SK-N-SH (cell line): ENCODE data around the gene PQBP1. TPM values are rescaled to one million over a fixed set of nuclear protein-coding genes. Genes with fewer than 3 reads are reported as not detected.
A peak's percentile ranks its signal among the peaks of the same experiment; 100 is the strongest.

Experiments
- CTCF ChIA-PET: fragments of 300-600, 350-600 bp; formaldehyde crosslinking; extraction: SDS; loops from one replicate; lab custom pipeline; 2021; lab: Yijun Ruan, JAX
- POLR2A ChIA-PET: fragments of 350-600 bp; sonication (Branson Sonifier 250); formaldehyde crosslinking; extraction: SDS; loops from one replicate; lab custom pipeline; 2020; ENCODE audit warnings: antibody characterized with exemption, inconsistent platforms; lab: Yijun Ruan, JAX
- DNase-seq: peaks from one replicate; pipeline ENCODE4 v3.0.0; 2012
- H2AFZ ChIP-seq: fragments of 200-600 bp; sonication (generic); 2 replicates; pipeline ENCODE4 v1.8.1; 2016; ENCODE audit warnings: antibody characterized with exemption, mild to moderate bottlenecking, low read depth
- H3F3A ChIP-seq: fragments of 200-600 bp; sonication (generic); replicated peaks from 2 replicates; pipeline ENCODE3; 2016; ENCODE audit warnings: antibody characterized with exemption, mild to moderate bottlenecking; ENCODE audit not compliant: insufficient read depth
- H3K27ac ChIP-seq, 2 experiments: fragments of 200-500 bp in 1 of 2; fragments of 200-600 bp in 1 of 2; sonication (Bioruptor generic) in 1 of 2; sonication (generic), shearing (Covaris generic) in 1 of 2; 2 replicates each; pipeline versions ENCODE4 v1.5.1 to v1.6.1; 2014 to 2016; ENCODE audit warnings: low read depth in 2 of 2, inconsistent platforms in 1 of 2, low read length in 1 of 2, mild to moderate bottlenecking in 1 of 2, mixed read lengths in 1 of 2
- H3K27me3 ChIP-seq: fragments of 200-600 bp; sonication (generic), shearing (Covaris generic); 2 replicates; pipeline ENCODE4 v1.6.1; 2016; ENCODE audit warnings: mixed run types; ENCODE audit not compliant: insufficient read depth
- H3K36me3 ChIP-seq, 2 experiments: fragments of 200-500 bp in 1 of 2; fragments of 200-600 bp in 1 of 2; sonication (Bioruptor generic) in 1 of 2; sonication (generic) in 1 of 2; replicated peaks in 1 of 2; 2 replicates each; pipeline versions ENCODE3 to v1.5.1; 2014 to 2016; ENCODE audit warnings: low read length in 1 of 2, mild to moderate bottlenecking in 1 of 2; ENCODE audit not compliant: insufficient read depth in 2 of 2, control insufficient read depth in 1 of 2
- H3K4me1 ChIP-seq, 2 experiments: fragments of 200-500 bp in 1 of 2; fragments of 200-600 bp in 1 of 2; sonication (Bioruptor generic) in 1 of 2; sonication (generic), shearing (Covaris generic) in 1 of 2; 2 replicates each; pipeline versions ENCODE4 v1.5.1 to v1.6.1; 2014 to 2016; ENCODE audit warnings: low read depth in 1 of 2, low read length in 1 of 2, mixed run types in 1 of 2; ENCODE audit not compliant: insufficient read depth in 2 of 2, control insufficient read depth in 1 of 2
- H3K4me2 ChIP-seq: fragments of 200-600 bp; sonication (generic), shearing (Covaris generic); 2 replicates; pipeline ENCODE4 v1.6.1; 2017; ENCODE audit warnings: mixed run types
- H3K4me3 ChIP-seq, 2 experiments: fragments of 200-500 bp in 1 of 2; fragments of 200-600 bp in 1 of 2; sonication (Bioruptor generic) in 1 of 2; sonication (generic), shearing (Covaris generic) in 1 of 2; 2 replicates each; pipeline versions ENCODE4 v1.5.1 to v1.8.1; 2014 to 2016; ENCODE audit warnings: low read depth in 2 of 2, inconsistent platforms in 1 of 2, low read length in 1 of 2, mild to moderate bottlenecking in 1 of 2, mixed read lengths in 1 of 2, moderate library complexity in 1 of 2
- H3K79me2 ChIP-seq: fragments of 200-600 bp; sonication (generic); 2 replicates; pipeline ENCODE4 v1.8.1; 2017; ENCODE audit warnings: mild to moderate bottlenecking; ENCODE audit not compliant: insufficient read depth
- H3K9ac ChIP-seq: fragments of 200-600 bp; sonication (generic); 2 replicates; pipeline ENCODE4 v1.6.1; 2017; ENCODE audit warnings: mixed run types
- H3K9me2 ChIP-seq: fragments of 200-600 bp; sonication (generic); 2 replicates; pipeline ENCODE4 v1.6.1; 2017; ENCODE audit warnings: mixed run types
- H3K9me3 ChIP-seq: fragments of 200-600 bp; sonication (generic); 2 replicates; pipeline ENCODE4 v1.6.1; 2017; ENCODE audit warnings: mixed run types, mild to moderate bottlenecking, moderate library complexity
- H4K20me1 ChIP-seq: fragments of 200-600 bp; sonication (generic); 2 replicates; pipeline ENCODE4 v1.6.1; 2017; ENCODE audit warnings: mild to moderate bottlenecking, mixed run types; ENCODE audit not compliant: insufficient read depth
- EP300 ChIP-seq, 2 experiments: IDR thresholded peaks; 2 replicates each; pipeline versions ENCODE4 v1.4.0 to v1.6.1; 2012; ENCODE audit warnings: borderline replicate concordance in 1 of 2, low read depth in 1 of 2, low read length in 1 of 2
- EZH2phosphoT487 ChIP-seq: fragments of 200-600 bp; sonication (generic); IDR thresholded peaks from 2 replicates; pipeline ENCODE4 v1.6.1; 2017; ENCODE audit warnings: low read depth, mixed run types, mild to moderate bottlenecking, antibody characterized with exemption, moderate library complexity, borderline replicate concordance
- FOSL2 ChIP-seq: IDR thresholded peaks from 2 replicates; pipeline ENCODE4 v1.4.0; 2012; ENCODE audit warnings: low read depth, mild to moderate bottlenecking, moderate library complexity, borderline replicate concordance
- FOXM1 ChIP-seq: IDR thresholded peaks from 2 replicates; pipeline ENCODE4 v1.4.0; 2012; ENCODE audit warnings: low read depth, mild to moderate bottlenecking
- GATA2 ChIP-seq: sonication (generic); formaldehyde crosslinking; IDR thresholded peaks from 2 replicates; pipeline ENCODE4 v1.5.0; 2020; ENCODE audit warnings: mild to moderate bottlenecking, missing genetic modification reagents
- JUND ChIP-seq: IDR thresholded peaks from 2 replicates; pipeline ENCODE4 v1.4.0; 2012
- MAX ChIP-seq: IDR thresholded peaks from 2 replicates; pipeline ENCODE4 v1.4.0; 2012; ENCODE audit warnings: low read depth
- MXI1 ChIP-seq: IDR thresholded peaks from 2 replicates; pipeline ENCODE4 v1.6.1; 2012; ENCODE audit warnings: mild to moderate bottlenecking, low read depth, low read length, improper control_type of control experiment
- PBX3 ChIP-seq: IDR thresholded peaks from 2 replicates; pipeline ENCODE4; 2012
- RAD21 ChIP-seq: IDR thresholded peaks from 2 replicates; pipeline ENCODE4 v1.6.1; 2012; ENCODE audit warnings: mild to moderate bottlenecking, low read length
- RFX5 ChIP-seq: IDR thresholded peaks from 2 replicates; pipeline ENCODE4 v1.6.1; 2012; ENCODE audit warnings: mild to moderate bottlenecking, improper control_type of control experiment, low read length
- RXRA ChIP-seq: IDR thresholded peaks from 2 replicates; pipeline ENCODE4 v1.4.0; 2012; ENCODE audit warnings: low read depth, mild to moderate bottlenecking, borderline replicate concordance
- SIN3A ChIP-seq: IDR thresholded peaks from 2 replicates; pipeline ENCODE4 v1.6.1; 2012; ENCODE audit warnings: low read depth, mild to moderate bottlenecking, low read length, moderate library complexity, borderline replicate concordance
- TCF12 ChIP-seq: IDR thresholded peaks from 2 replicates; pipeline ENCODE4 v1.4.0; 2012
- TEAD4 ChIP-seq: IDR thresholded peaks from 2 replicates; pipeline ENCODE4 v1.4.0; 2012; ENCODE audit warnings: mild to moderate bottlenecking, borderline replicate concordance; ENCODE audit not compliant: insufficient read depth
- WGBS: methylation state at CpG from one replicate; pipeline ENCODE4 v1.1.6; 2017; ENCODE audit warnings: low lambda C conversion rate; 5-methylcytosine and 5-hydroxymethylcytosine counted together
- polyA plus RNA-seq, 3 experiments: library from polyadenylated mRNA; depleted of rRNA; stranded (reverse); fragments of >200 nt; gene quantifications; 2 replicates each; pipeline ENCODE4 v1.2.3, GENCODE V29; 2012
- TF ChIP-seq, protein P1 (sequence below): fragments of 150-350 bp; IDR thresholded peaks from 2 replicates; pipeline ENCODE4 v1.6.1; 2016; ENCODE audit warnings: mild to moderate bottlenecking, low read depth, low read length
- TF ChIP-seq, protein P2 (sequence below): fragments of 200-600 bp; sonication (generic); IDR thresholded peaks from 2 replicates; pipeline ENCODE4 v1.6.1; 2017; ENCODE audit warnings: antibody characterized with exemption, mild to moderate bottlenecking, moderate library complexity
- TF ChIP-seq, protein P3 (sequence below): IDR thresholded peaks from 2 replicates; pipeline ENCODE4 v1.4.0; 2012; ENCODE audit warnings: low read depth, borderline replicate concordance

PQBP1 gene
- polyA plus RNA-seq, 1 of the 3 experiments (the other 2 are of a cell fraction): 113 TPM

GRCh38 chrX:48897157-48897624, 539 bp upstream of the PQBP1 start:
- peaks cover 0 to 7% of the 10 kb centered on the region in 2 experiments for H3K36me3 ChIP-seq
- peaks cover 0 to 4% of the 10 kb centered on the region in 2 experiments; a peak in 1 of 4 replicates for H3K4me1 ChIP-seq
- WGBS: 38% methylated on average over 25 of the region's 38 CpGs
- peaks cover 4% of the 10 kb centered on the region; the same call in 1 of the 2 replicates for H4K20me1 ChIP-seq
- ChIA-PET CTCF (interaction anchor here (0.7 to 1.7 kb wide), 4 partner anchors 14 to 266 kb away, joined by 3 to 8 read pairs (median 4); partner anchors contain the start of gene SLC35A2), POLR2A (interaction anchor here (0.8 to 1.3 kb wide), 3 partner anchors 61 to 299 kb away, joined by 3 to 4 read pairs (median 4); partner anchors contain the start of genes GRIPAP1 and PCSK1N)
- TF ChIP-seq MXI1 (peak; percentile 43), GATA2 (CRISPR knock-in tag) (no peak)
- peak overlapping the region; percentile 83 for H3K9ac ChIP-seq
- H3K4me3 ChIP-seq: peak overlapping the region; percentile 65 to 74
- H3K27me3 ChIP-seq: no peaks in the 10 kb centered on the region
- no peaks in the 10 kb centered on the region for H3F3A ChIP-seq
- H3K27ac ChIP-seq: peak overlapping the region; percentile 90
- no peaks in the 10 kb centered on the region for H3K9me3 ChIP-seq
- peak; percentile 78 for DNase-seq
- peaks cover 25% of the 10 kb centered on the region for H3K79me2 ChIP-seq
- no peaks in the 10 kb centered on the region for H3K9me2 ChIP-seq
- no peak overlapping the region for H2AFZ ChIP-seq
- H3K4me2 ChIP-seq: peak overlapping the region; percentile 85

GRCh38 chrX:48899078-48899410, 1.3 kb downstream of the PQBP1 start:
- H3K9me3 ChIP-seq: no peaks in the 10 kb centered on the region
- CTCF ChIA-PET: interaction anchor here (0.8 kb wide), 1 partner anchor 17 kb away, joined by 3 read pairs; no protein-coding TSS in a partner anchor
- H3K27ac ChIP-seq: no peak overlapping the region
- H3K4me3 ChIP-seq: no peak overlapping the region
- POLR2A ChIA-PET: interaction anchor here (1.2 kb wide), 1 partner anchor 13 kb away, joined by 6 read pairs; no protein-coding TSS in a partner anchor
- H3F3A ChIP-seq: peaks cover 2% of the 10 kb centered on the region
- H3K79me2 ChIP-seq: peaks cover 25% of the 10 kb centered on the region
- no peak overlapping the region for H3K9ac ChIP-seq
- no peaks in the 10 kb centered on the region for H3K9me2 ChIP-seq
- DNase-seq: no peak
- H4K20me1 ChIP-seq: peaks cover 4% of the 10 kb centered on the region; the same call in 1 of the 2 replicates
- no peaks in the 10 kb centered on the region for H3K27me3 ChIP-seq
- H3K4me2 ChIP-seq: 0 out of 2 replicates have a peak overlapping the region, but pooled peaks have one; percentile 80
- H3K36me3 ChIP-seq: peaks cover 0 to 14% of the 10 kb centered on the region in 2 experiments
- H3K4me1 ChIP-seq: peaks cover 0 to 4% of the 10 kb centered on the region in 2 experiments; a peak in 1 of 4 replicates
- 73% methylated on average over 8 of the region's 8 CpGs for WGBS
- no peak overlapping the region for H2AFZ ChIP-seq
- no peak for TF ChIP-seq MAX
- no peak for TF ChIP-seq TCF12
- TF ChIP-seq, protein P1, sequence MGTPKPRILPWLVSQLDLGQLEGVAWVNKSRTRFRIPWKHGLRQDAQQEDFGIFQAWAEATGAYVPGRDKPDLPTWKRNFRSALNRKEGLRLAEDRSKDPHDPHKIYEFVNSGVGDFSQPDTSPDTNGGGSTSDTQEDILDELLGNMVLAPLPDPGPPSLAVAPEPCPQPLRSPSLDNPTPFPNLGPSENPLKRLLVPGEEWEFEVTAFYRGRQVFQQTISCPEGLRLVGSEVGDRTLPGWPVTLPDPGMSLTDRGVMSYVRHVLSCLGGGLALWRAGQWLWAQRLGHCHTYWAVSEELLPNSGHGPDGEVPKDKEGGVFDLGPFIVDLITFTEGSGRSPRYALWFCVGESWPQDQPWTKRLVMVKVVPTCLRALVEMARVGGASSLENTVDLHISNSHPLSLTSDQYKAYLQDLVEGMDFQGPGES: no peak
- TF ChIP-seq SIN3A: no peak
- TF ChIP-seq MXI1: no peak
- TF ChIP-seq, protein P2, sequence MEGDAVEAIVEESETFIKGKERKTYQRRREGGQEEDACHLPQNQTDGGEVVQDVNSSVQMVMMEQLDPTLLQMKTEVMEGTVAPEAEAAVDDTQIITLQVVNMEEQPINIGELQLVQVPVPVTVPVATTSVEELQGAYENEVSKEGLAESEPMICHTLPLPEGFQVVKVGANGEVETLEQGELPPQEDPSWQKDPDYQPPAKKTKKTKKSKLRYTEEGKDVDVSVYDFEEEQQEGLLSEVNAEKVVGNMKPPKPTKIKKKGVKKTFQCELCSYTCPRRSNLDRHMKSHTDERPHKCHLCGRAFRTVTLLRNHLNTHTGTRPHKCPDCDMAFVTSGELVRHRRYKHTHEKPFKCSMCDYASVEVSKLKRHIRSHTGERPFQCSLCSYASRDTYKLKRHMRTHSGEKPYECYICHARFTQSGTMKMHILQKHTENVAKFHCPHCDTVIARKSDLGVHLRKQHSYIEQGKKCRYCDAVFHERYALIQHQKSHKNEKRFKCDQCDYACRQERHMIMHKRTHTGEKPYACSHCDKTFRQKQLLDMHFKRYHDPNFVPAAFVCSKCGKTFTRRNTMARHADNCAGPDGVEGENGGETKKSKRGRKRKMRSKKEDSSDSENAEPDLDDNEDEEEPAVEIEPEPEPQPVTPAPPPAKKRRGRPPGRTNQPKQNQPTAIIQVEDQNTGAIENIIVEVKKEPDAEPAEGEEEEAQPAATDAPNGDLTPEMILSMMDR: no peak
- no peak for TF ChIP-seq RXRA
- TF ChIP-seq FOXM1: no peak
- TF ChIP-seq, protein P3, sequence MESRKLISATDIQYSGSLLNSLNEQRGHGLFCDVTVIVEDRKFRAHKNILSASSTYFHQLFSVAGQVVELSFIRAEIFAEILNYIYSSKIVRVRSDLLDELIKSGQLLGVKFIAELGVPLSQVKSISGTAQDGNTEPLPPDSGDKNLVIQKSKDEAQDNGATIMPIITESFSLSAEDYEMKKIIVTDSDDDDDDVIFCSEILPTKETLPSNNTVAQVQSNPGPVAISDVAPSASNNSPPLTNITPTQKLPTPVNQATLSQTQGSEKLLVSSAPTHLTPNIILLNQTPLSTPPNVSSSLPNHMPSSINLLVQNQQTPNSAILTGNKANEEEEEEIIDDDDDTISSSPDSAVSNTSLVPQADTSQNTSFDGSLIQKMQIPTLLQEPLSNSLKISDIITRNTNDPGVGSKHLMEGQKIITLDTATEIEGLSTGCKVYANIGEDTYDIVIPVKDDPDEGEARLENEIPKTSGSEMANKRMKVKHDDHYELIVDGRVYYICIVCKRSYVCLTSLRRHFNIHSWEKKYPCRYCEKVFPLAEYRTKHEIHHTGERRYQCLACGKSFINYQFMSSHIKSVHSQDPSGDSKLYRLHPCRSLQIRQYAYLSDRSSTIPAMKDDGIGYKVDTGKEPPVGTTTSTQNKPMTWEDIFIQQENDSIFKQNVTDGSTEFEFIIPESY: no peak
- TF ChIP-seq TEAD4: no peak
- TF ChIP-seq RFX5: no peak
- TF ChIP-seq FOSL2: no peak
- no peak for TF ChIP-seq JUND
- no peak for TF ChIP-seq EP300 (IDR thresholded peaks at IDR 0.05; ENCODE audit: borderline replicate concordance in 1 of 2, low read depth in 1 of 2, low read length in 1 of 2)
- TF ChIP-seq EZH2phosphoT487: no peak
- TF ChIP-seq RAD21: no peak
- TF ChIP-seq PBX3: no peak
- TF ChIP-seq, all 33 proteins: peak for 0
